GM12872 (cell line): ENCODE data around the gene CREB5.

Experiments used
- CTCF ChIP-seq: IDR thresholded peaks from 3 replicates; pipeline ENCODE4 v1.5.1; 2011; ENCODE audit warnings: low read depth, mild to moderate bottlenecking, low read length, moderate library complexity; ENCODE audit not compliant: insufficient read depth

CREB5 gene

DNA sequence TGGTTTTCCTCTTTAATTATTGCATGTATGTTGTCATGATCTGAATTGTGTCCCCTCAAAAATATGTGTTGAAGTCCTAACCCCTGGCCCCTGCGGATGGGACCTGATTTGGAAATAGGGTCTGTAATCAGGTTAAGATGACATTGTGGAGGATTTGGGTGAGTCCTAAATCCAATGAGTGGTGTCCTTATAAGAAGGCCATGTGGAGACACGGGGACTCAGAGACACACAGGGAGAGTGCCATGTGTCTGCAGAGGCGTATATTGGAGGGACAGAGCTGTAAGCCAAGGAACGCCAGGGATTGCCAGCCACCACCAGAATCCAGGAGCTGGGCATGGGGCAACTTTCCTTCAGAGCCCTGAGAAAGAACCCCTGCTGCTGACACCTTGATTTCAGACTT is 171.9 kb downstream of the CREB5 start:
- TF ChIP-seq CTCF, result no peak

DNA sequence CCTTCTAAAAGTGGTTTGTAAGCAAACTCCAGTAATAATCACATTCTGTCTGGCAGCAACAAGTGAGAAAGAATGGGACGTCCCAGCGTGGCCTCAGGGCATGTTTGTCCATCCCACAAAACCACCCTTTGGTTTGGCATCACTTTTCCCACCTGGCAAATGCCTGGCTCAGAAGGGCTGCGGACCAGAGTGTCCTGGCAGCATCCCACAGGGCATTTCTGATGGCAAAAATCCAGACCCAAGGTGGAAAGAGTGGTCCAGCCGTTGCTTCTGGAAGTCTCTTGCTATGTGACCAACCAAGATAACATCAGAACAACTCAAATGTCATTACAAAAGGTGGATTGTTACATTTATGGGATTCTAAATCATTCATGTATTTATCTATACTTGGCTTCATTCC is 174.4 kb downstream of the CREB5 start:
- TF ChIP-seq CTCF, result no peak

GRCh38 chr7:28587211-28587610 is 174.9 kb downstream of the CREB5 start:
- TF ChIP-seq CTCF, result no peak

DNA sequence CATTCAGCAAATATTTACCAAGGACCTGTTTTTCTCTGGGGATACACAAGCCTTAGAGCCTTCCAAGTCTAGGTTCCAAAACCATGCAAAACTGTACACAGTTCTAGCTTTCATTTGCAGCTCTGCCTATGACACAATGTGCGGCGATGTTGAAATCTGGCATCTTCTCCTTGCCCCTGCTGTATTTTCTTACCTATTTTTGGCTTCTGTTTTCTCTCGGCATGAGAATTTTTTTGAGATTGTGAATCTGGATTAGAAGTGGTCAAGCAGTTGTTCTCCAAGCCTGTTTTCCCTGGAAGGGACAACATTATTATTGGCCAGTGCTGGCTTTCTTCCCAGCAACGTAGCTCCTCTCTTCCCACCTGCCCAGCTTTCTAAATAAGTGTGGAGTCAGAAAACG is 176.3 kb downstream of the CREB5 start:
- TF ChIP-seq CTCF, result no peak

GRCh38 chr7:28591041-28591674 is 178.8 kb downstream of the CREB5 start:
- TF ChIP-seq CTCF, result no peak

DNA sequence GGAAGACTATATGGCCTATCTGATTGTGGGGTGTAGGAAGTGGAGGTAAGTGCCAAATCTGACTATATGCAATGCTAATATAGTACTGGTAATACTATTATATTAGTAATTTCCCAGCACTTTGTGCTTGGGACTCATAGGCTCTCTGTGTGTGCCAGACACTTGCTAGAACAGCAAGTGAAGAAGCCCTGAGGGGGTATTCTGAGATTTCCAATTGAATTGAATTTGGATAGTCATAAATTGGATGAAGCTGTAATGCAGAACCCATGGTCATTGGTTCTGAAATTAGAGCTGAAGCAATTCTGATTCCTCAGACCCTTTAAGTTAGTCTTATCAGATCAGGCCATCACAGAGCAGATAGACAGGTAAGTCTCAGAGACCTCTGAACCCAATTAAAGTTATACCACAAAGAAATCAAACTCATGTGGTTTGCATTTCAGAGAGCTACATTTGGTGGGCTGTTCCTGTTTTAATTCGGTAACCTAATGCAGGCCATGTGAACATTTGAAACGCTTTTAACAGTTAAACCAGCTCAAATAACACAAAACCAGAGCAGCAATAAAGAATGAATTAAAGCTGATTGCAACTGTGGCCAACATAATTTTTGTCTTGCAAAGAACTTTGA is 179.5 kb downstream of the CREB5 start:
- TF ChIP-seq CTCF, result no peak

- TF ChIP-seq CTCF, result no peak
Observed at GRCh38 chr7:28592861-28593260, 180.5 kb downstream of the CREB5 start.
